GM18517 (cell line): ENCODE measurements around the gene SURF4.
"Not testable (repeated sequence)": the region's sequence is repeated elsewhere in the genome, so short reads cannot be mapped to it uniquely, and the experiment has no call there.

Experiments
- ATAC-seq: cut with Tn5 transposase; IDR thresholded peaks from one replicate; pipeline ENCODE4 v1.9.1; 2021; ENCODE audit warnings: mild to moderate bottlenecking, moderate library complexity; ENCODE audit not compliant: unreplicated experiment

Gene SURF4

DNA sequence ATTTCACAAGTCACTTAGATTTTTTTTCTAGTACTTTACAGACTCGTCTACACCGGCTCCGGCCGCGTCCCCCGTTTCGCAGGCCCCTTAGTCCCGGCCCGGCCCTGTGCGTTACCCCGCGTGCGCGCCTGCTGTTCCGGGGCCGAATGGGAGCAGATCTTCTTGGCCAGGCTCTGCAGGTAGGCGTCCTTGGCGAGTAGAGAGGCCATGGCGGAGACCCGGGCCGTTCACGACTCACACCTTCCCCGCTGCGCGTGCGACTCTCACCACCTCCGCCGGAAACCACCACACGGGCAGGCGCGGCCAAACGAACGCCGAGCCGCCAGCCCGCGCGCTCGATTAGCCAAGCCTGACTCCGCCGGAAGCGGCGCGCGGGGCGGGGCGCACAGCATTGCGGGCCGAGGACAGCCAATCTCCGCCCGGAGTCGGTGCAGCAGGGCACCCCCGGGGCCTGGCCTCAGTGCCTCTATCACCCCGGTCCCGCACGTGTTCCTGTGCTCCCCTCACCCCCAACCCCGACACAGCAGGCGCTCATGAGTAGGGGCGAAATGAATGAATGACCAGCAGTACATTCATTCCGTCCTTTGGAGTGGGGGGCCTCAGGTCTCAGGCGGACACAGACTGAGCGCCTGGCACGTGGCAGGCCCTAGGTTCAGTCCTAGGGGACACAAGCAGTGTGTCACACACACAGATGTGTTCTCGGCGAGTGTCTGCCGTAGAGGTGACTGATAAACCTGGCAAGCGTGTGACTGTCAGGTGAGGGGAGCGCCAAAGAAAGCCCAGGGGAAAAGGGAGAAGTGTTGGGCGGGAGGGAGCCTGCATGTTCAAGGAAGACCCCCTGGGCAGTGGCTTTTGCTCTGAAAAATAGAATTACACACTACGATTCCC lies 39.7 kb downstream of the SURF4 start, which contains the start of gene SURF6:
Gene SURF6 (minus strand): TSS at position 265 of the 888 bp plus-strand sequence. CDS start 56 bp downstream, at position 209.
- peak; percentile 76 for ATAC-seq

DNA sequence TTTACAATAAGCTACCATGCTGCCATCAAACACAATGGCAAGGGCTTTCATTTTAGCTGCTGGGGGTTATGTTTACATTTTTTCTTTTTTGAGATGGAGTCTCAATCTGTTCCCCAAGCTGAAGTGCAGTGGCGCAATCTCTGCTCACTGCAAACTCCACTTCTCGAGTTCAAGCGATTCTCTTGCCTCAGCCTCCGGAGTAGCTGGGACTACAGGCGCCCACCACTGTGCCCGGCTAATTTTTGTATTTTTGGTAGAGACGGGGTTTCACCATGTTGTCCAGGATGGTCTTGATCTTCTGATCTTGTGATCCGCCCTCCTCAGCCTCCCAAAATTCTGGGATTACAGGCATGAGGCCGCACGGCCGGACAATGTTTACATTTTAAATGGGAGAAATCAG lies 41.0 kb downstream of the SURF4 start:
- ATAC-seq = not testable (repeated sequence)

DNA sequence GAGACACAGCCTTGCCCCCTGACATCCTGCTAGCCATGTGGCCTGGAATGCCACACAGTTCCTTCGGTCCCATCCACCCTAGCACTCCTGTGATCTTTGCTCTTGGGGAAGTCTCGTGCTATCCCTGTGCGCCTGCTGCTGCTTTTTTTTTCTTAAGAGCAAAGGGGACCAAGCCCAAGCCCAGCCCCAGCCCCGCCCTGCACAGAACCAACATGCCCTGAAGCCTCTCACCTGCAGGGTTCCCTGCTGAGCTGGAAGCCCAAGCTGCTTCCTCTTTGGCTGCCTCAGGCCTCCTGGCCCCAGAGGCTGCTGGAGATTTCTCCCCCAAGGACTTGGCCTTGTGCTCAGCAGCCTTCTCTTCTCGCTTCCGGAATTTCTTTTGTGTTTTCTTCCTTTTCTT lies 41.7 kb downstream of the SURF4 start:
- ATAC-seq = no peak

DNA sequence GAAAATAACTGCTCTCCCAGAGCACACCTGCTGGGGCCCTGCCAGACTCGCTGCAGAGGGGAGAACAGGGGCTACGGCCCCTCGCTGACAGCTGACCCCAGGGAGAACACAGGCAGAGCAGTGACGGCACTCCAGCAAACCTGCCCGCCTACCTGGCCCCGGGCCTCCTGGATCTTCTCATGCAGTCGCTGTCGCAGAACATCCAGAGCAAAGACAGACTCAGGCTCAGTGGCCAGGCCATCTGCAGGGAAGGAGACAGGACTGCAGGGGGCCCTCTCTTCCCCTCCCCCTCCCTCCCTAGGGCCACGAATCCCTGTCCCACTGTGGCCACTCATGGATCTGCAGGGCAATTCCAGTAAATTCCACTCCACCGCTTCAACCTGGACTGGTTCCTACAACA lies 42.3 kb downstream of the SURF4 start:
- ATAC-seq = no peak

DNA sequence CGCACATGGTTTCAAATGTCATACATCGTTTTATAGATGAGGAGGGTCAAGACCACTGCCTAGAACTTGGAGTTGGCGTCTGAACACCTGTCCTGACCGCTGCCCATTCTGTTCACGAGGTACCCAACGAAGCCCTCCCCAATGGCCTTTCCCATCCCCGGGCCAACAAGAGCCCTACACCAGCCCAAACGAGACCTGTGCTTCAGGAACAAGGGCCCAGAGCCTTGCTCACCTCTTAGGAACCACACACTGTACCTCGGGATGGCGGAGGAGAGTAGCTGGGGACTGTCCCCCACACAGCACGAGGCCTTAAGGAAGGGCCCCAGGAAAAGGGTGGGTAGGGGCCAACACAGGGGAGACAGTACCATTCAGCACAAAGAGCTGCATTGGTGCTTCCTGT lies 42.8 kb downstream of the SURF4 start:
- ATAC-seq = no peak

DNA sequence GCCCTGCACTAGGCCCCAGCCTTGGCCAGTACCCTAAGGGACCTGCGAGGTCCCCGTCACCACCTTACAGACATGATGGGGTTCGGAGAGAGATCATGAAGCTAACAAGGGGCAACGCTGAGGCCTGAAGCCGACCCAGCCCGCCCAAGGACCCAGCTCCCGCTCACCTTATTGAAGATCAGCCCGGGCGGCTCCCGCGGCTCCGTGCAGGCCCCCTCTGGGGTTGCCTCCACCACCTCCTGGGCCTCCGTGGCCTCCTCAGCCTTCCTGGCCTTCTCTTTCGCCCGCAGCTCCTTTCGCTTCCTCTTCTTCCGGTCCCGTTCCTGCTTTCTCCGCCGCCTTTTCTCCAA lies 43.5 kb downstream of the SURF4 start:
- ATAC-seq = no peak

DNA sequence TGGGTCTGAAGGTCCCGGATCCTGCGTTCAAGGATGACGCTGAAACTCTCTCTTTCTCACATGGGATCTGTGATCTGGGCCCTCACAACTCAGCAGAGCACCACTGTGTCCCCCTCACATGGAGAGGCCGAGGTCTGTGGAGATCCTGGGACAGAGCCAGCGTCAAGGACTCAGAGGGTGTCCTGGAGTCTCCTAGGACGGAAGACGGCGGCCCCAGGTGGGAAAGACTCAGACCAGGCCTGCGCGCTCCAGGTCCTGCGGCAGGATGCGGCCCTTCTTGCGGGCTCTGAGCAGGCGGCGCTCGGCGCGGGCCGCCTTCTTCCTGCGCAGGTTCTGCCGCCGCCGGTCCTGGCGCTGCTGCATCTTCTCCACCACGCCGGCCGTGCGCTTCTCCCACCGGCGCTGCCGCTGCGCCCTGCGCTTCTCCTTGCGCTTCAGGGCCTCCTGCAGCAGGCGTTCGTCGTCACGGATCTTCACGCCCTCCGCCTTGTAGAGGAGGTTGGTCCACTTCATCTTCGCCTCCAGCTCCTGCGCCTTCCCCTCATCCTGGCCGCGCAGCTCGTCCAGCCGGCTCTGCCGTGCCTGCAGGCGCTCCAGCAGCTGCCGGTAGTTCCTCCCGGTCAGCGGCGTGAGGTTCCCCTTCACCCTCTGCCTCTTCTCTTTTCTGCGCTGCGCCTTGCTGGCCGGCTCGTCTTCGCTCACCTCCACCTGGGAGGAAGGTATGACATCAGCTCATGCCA lies 44.0 kb downstream of the SURF4 start:
- ATAC-seq = no peak

DNA sequence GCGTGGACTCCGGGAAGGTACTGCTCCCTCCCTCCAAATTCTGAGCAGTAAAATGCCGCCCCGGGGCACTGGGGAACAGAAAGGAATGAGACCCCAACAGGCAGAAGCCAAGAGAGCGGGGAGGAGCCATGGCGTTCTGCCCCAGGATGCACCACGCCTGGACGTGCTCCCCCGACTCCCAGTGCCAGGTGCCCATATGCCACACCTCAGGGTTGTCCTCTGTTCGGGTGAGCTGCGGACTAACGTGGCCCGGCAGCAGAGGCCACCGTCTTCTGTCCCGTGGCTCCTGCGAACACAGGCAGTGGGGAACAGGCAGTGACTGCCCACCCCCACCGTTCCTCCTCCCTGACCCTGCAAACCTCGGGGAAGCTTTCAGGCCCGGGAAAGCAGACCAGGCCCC lies 44.6 kb downstream of the SURF4 start:
- ATAC-seq = no peak

DNA sequence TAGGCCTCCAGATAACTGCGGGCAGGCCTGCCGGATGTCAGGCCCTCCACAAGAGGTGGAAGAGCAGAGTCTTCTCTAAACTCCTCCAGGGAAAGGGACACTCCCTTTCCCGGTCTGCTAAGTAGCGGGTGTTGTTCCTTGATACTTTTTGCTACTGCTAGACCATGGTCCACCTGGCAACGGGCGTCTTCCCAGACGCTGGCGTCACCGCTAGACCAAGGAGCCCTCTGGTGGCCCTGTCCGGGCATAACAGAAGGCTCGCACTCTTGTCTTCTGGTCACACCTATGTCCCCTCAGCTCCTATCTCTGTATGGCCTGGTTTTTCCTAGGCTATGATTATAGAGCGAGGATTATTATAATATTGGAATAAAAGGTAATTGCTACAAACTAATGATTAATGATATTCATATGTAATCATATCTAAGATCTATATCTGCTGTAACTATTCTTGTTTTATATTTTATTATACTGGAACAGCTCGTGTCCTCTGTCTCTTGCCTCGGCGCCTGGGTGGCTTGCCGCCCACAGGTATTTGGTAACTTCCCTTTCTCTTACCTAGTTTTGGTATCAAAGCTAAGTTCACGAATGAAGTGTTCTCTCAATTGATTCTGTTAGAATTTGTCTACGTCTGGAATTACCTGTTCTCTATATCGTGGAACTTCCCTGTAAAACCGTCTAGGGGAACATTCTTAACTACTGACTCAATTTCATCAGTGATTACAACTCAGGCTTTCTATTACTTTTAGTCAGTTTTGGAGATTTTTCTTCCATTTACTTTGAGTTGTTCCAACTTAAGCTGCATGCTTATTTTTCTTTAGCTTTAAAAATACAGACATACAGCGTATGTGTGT lies 46.3 kb downstream of the SURF4 start:
- not testable (repeated sequence) for ATAC-seq

DNA sequence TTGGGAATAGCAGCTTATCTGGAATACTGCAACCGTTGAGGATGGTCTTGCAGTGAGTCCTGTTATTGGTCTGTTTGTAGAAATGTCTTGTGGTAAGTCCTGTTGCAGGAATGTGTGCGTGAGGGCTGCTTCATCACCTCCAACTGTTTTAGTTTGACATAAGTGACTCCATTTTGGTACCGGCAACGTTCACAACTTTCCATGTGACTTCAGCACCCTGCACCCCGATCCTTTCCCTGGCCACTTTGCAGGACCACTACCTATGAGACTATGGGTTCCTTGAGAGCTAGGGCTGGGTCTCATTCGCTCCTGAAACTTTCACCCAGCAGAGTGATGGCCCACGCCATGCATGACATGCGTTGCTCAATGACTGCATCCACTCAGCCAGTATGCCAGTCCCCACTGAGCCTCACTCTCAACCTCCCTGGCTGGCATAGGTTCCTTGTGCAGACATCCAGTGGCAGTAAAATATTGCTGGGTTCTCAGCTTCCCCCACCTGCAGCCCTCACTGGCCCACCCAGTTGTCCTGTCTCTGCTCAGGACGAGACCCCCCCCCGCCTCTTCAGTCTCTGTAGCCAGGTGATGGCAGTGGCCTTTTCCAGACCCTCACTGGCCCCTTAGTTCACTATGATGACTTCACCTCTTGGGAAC lies 47.9 kb downstream of the SURF4 start:
- no peak for ATAC-seq

DNA sequence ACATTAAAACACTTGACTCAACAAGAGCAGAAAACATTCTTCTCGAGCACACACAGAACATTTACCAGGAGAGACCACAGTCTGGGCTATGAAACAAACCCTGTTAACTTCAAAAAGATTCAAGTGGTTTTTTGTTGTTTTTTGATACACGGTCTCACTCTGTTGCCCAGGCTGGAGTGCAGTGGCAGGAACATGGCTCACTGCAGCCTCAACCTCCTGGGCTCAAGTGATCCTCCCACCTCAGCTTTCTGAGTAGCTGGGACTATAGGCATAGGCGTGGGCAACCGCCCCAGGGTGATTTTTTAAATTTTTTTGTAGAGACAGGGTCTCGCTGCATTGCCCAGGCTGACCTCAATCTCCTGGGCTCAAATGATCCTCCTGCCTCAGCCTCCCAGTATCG lies 48.8 kb downstream of the SURF4 start:
- ATAC-seq = not testable (repeated sequence)

DNA sequence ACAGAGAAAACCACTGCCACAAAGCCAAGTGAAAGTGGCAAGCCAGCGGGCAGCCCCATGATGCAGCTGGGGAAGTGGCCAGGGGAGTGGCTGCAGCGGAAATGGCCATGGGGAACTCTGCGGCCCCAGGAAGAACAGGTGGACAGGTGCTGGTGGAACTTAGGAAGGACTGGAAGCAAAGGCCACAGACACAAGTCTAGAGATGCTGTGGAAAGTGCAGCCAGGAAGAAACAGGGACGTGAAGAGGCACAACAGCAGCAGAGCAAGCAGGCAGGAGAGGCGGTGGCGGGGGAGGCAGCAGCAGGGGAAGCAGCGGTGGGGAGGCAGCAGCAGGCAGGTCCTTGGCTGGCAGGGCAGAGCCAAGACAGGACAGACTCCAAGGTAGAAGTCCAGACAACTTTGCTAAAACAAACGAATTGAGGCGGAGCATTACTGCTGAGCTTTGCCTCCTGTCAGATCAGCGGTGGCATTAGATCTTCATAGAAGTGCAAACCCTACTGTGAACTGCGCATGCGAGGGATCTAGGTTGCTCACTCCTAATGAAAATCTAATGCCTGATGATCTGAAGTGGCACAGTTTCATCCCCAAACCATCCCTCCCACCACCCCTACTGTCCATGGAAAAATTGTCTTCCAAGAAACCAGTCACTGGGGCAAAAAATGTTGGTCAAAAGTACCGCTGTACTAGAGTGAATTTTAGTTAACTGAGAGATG lies 51.7 kb downstream of the SURF4 start:
- no peak for ATAC-seq

DNA sequence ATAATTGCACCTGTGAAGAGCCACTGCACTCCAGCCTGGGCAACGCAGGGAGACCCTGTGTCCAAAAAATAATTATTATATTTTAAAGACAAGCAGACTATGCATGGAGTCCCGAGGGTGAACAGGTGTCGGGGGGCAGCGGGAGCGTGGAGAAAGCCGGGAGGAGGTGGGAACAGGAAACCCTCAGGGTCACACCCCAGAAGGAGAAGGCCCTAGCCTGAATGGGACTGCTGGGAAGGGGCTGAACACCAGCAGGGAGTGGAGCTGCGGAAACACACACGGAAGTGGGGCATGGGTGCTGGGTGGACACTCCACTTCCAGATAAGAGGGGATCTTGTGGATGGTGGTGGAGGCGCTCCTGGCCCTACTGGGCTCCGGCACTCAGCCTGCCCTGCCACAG lies 52.6 kb downstream of the SURF4 start:
- no peak for ATAC-seq

DNA sequence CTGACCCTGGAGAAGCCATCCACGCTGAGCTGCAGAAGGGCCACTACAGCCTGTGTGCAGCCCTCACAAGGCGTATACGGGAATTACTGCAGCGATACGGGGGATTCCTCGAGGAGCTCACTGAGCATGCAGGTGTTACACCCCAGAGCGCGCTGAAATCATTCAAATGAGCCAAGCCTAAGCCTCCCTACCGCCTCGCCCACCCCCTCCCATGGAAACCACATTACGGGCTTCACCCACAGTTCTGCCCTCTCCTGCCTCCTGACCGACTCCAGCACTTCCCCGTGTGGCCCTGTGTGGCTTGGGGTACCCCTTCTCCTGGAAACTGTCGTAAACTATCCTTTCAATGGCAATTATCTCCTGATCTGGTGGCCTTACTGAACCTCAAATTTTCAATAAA lies 53.2 kb downstream of the SURF4 start:
- ATAC-seq = no peak

DNA sequence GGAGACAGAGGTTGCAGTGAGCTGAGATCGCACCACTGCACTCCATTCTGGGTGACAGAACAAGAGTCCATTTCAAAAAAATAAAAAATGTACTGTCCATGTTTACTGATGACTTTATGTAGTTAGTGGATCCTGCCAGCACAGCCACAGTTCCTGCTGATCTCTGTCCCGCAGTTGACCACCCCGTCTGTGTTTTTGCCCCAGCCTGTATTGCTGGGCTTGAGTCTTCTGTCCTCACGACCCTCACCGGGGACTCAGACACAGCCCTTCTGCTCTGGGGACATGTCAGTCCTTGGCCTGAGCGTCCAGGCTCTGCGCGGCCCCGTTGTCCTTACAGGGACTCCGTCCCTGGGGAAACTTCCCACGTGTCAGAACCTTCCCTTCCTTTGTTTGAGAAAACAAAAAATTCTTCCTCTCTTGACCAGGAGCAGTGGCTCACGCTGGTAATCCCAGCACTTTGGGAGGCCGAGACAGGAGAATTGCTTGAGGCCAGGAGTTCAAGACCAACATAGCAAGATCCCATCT lies 54.4 kb downstream of the SURF4 start:
- no peak for ATAC-seq

DNA sequence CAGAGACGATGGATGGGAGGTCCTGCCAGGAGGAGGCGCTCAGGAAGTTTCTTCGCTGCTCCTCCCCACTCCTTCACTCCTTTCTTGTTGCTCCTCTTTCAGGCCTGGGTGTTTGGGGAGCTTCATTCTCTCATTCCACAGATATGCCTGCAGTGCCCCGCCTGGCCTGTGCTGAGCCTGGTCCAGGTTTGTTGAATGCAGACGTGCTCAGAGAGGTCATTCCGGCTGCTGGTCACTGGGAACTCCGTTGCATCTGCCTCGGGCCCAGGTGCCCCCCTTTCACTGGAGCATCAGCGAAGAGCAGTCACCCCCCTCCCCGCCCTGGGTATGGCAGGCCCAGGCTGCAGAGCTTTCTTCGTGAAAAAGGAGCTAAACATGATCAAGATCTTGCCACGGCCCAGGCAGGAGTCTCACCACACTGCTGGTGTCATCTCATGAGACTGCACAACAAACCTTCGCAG lies 55.4 kb downstream of the SURF4 start:
- ATAC-seq = no peak

DNA sequence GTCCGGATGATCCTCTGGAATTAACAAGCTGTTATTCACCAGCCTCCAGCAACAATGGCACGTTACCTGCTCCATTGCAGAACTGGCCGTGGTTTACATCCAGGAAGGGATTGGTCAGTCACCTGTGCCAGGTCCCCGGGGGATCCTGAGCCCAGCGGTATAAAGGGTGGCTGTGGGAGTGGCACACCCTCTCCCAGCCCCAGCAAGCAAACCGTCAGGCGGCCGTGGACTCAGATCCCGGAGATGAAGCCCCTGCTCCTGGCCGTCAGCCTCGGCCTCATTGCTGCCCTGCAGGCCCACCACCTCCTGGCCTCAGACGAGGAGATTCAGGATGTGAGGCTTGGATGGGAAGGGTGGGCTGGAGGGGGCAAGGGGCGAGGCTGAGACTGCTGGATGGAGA lies 58.3 kb downstream of the SURF4 start:
- ATAC-seq = not testable (repeated sequence)

DNA sequence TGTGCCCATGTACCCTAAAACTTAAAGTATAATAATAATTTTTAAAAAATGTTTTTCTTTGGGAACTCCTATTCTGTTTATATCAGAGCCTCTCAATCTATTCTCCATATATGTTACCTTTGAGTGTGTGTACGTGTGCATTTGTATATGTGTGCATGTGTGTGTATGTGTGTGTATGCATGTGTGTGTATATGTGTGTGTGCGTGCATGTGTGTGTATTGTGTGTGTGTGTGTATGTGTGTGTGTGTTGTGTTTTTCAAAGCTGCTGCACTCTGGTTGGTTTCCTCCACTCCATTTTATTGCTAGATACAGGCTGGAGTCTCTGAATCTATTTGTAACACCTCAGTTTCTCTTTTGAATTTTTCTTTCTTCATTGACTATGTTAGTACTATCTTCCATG lies 59.9 kb downstream of the SURF4 start:
- ATAC-seq = no peak
